Measurements from ENCODE around the gene LAMA5.

DNA sequence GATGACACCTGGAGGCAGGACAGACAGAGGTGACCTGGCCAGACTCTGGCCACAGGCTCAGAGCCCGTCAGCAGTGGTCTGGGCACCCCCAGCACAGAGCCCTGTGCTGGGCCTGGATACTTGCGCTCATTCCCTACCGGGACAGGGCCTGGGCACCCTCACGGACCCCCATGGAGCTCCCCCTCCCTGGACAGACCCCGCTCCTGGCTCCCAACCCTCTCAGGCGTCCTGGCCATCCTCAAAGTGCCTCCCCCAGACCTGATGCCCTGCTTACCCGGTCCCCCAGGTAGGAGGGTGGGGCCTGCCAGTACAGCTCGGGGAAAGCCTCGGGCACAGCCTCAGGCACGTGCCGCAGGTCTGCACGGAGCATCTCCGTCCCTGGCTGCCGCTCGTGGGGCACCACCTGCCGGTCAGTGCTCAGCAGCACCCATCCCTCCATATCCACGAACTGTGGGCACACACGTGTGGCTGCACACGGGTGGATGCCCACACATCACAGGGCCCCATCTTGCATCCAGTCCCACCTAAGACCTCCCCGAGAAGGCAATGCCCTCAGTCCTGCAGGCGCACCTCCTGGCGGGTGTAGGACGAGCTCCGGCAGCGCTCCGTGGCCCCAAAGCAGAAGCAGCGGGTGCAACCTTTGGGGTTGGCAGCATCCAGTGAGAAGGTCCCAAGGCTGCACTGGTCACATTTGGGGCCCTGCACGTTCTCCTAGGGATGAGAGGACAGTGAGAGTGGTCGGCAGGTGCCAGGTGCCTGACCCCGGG lies 40.0 kb downstream of the LAMA5 start:
- TF ChIP-seq, protein P1, sequence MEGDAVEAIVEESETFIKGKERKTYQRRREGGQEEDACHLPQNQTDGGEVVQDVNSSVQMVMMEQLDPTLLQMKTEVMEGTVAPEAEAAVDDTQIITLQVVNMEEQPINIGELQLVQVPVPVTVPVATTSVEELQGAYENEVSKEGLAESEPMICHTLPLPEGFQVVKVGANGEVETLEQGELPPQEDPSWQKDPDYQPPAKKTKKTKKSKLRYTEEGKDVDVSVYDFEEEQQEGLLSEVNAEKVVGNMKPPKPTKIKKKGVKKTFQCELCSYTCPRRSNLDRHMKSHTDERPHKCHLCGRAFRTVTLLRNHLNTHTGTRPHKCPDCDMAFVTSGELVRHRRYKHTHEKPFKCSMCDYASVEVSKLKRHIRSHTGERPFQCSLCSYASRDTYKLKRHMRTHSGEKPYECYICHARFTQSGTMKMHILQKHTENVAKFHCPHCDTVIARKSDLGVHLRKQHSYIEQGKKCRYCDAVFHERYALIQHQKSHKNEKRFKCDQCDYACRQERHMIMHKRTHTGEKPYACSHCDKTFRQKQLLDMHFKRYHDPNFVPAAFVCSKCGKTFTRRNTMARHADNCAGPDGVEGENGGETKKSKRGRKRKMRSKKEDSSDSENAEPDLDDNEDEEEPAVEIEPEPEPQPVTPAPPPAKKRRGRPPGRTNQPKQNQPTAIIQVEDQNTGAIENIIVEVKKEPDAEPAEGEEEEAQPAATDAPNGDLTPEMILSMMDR (IDR thresholded peaks at IDR 0.05) = no peak
- TF ChIP-seq POLR2A (IDR thresholded peaks at IDR 0.05; ENCODE audit: low read length) = no peak
- TF ChIP-seq RAD21 (conservative IDR thresholded peaks at IDR 0.05 in 1 of 2, IDR thresholded peaks at IDR 0.05 in 1 of 2) = no peak
- TF ChIP-seq MAZ (IDR thresholded peaks at IDR 0.05; ENCODE audit: borderline replicate concordance, low read depth, low read length) = no peak
- TF ChIP-seq SREBF2 (IDR thresholded peaks at IDR 0.05) = no peak
- TF ChIP-seq CBX2 (IDR thresholded peaks at IDR 0.05; ENCODE audit: borderline replicate concordance, low read depth) = no peak

Data from A549 (cell line).